OCI-LY7 (cell line): ENCODE results near the gene ABHD18.
"Not testable (repeated sequence)": the region's sequence is repeated elsewhere in the genome, so short reads cannot be mapped to it uniquely, and the experiment has no call there.

ENCODE experiments used
- EZH2phosphoT487 ChIP-seq: fragments of 200-600 bp; sonication (generic); IDR thresholded peaks from 2 replicates; pipeline ENCODE4 v1.6.1; 2018; ENCODE audit warnings: low read depth, borderline replicate concordance, mild to moderate bottlenecking, mixed run types, antibody characterized with exemption, low read length, moderate library complexity, mixed read lengths
- TF ChIP-seq, protein P1 (sequence below): fragments of 200-600 bp; sonication (generic); conservative IDR thresholded peaks from 2 replicates; pipeline ENCODE4 v1.5.1; 2014; ENCODE audit warnings: mild to moderate bottlenecking, antibody characterized with exemption, low read length, moderate library complexity, mixed read lengths

DNA sequence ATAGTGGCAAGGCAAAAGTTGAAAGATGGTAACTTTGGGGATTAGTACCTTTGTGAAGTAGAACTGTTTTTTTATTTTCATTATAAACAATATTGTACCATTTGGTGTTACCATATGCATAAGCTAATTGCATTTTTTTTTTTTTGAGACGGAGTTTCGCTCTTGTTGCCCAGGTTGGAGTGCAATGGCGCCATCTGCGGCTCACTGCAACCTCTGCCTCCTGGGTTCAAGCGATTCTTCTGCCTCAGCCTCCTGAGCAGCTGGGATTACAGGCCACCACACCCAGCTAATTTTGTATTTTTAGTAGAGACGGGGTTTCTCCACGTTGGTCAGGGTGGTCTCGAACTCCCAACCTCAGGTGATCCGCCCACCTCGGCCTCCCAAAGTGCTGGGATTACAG lies 86.0 kb downstream of the ABHD18 start:
- TF ChIP-seq, protein P1, sequence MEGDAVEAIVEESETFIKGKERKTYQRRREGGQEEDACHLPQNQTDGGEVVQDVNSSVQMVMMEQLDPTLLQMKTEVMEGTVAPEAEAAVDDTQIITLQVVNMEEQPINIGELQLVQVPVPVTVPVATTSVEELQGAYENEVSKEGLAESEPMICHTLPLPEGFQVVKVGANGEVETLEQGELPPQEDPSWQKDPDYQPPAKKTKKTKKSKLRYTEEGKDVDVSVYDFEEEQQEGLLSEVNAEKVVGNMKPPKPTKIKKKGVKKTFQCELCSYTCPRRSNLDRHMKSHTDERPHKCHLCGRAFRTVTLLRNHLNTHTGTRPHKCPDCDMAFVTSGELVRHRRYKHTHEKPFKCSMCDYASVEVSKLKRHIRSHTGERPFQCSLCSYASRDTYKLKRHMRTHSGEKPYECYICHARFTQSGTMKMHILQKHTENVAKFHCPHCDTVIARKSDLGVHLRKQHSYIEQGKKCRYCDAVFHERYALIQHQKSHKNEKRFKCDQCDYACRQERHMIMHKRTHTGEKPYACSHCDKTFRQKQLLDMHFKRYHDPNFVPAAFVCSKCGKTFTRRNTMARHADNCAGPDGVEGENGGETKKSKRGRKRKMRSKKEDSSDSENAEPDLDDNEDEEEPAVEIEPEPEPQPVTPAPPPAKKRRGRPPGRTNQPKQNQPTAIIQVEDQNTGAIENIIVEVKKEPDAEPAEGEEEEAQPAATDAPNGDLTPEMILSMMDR: peak; percentile 67
- not testable (repeated sequence) for TF ChIP-seq EZH2phosphoT487
